Measurements from ENCODE around the gene FASTKD3. TPM values are rescaled to one million over a fixed set of nuclear protein-coding genes. Genes with fewer than 3 reads are reported as not detected.
A peak's percentile ranks its signal among the peaks of the same experiment; 100 is the strongest.

The FASTKD3 gene
- total and polyA plus RNA-seq, 2 of the 4 experiments (the other 2 are of a cell fraction) = 8.4 to 12.7 TPM

GRCh38 chr5:7851617-7852289, 17.1 kb downstream of the FASTKD3 start:
- WGBS, 2 experiments (ENCODE audit: extremely low coverage in 2 of 2, insufficient read length in 1 of 2) = 64% methylated on average over 2 of the region's 8 CpGs; no CpG with 5 or more reads in 1 of the 2 experiments
- CTCF ChIA-PET = no interaction called here
- no peak for TF ChIP-seq CHD1 (IDR thresholded peaks at IDR 0.05; ENCODE audit: low read depth, low read length)

More at GRCh38 chr5:7851617-7852289, 17.1 kb downstream of the FASTKD3 start:
- in situ Hi-C loops (cut with MboI; ENCODE audit: low sequenced_read_pairs) (no loop called here), dilution Hi-C loops (cut with HindIII; ENCODE audit: low sequenced_read_pairs, unreplicated experiment) (no loop called here), intact Hi-C loops (cut with micrococcal nuclease) (no loop called here)
- no TSS peak for BruUV-seq (replicated peaks)
- Histone ChIP-seq H3K4ac (ENCODE audit: low read depth, low read length) (no peak overlapping the region), H3K36me3 (ENCODE audit: control insufficient read depth, insufficient read depth, low read length) (no peaks in the 10 kb centered on the region), H3K18ac (ENCODE audit: low read depth, low read length) (no peak overlapping the region), H3K9me1 (ENCODE audit: insufficient read depth, low read length) (no peaks in the 10 kb centered on the region), H3K9ac (ENCODE audit: low read depth, low read length) (no peak overlapping the region), H2BK5ac (ENCODE audit: low read depth, low read length, poor library complexity, severe bottlenecking) (no peak overlapping the region), H3K23ac (ENCODE audit: low read depth, low read length) (no peak overlapping the region), H3K79me1 (ENCODE audit: low read depth in 1 of 2, low read length in 2 of 2) (no peaks in the 10 kb centered on the region), H4K91ac (ENCODE audit: insufficient read depth, low read depth, low read length) (no peak overlapping the region), H2AK5ac (ENCODE audit: low read depth, low read length) (no peak overlapping the region), H2AFZ (replicated peaks; ENCODE audit: low read length, poor library complexity) (peak overlapping the region; percentile 23), H4K8ac (ENCODE audit: low read depth in 2 of 2, low read length in 2 of 2) (no peak overlapping the region), H3K27ac (ENCODE audit: insufficient read depth, low read length) (no peak overlapping the region), H2BK120ac (ENCODE audit: low read depth, low read length) (no peak overlapping the region), H3K9me3 (ENCODE audit: control insufficient read depth, insufficient read depth, low read length) (peaks cover 2% of the 10 kb centered on the region; the same call in 1 of the 2 replicates), H3K4me2 (ENCODE audit: low read depth, low read length) (no peak overlapping the region), H4K5ac (ENCODE audit: low read depth, low read length) (no peak overlapping the region), H2AK9ac (replicated peaks; ENCODE audit: low read depth, low read length, poor library complexity) (peak overlapping the region; percentile 37), H3K56ac (ENCODE audit: extremely low read depth, insufficient read depth, low read length) (no peak overlapping the region), H3K4me1 (ENCODE audit: control insufficient read depth, insufficient read depth, low read length) (no peaks in the 10 kb centered on the region), H2BK20ac (ENCODE audit: low read depth, low read length) (no peak overlapping the region), H3K4me3 (ENCODE audit: insufficient read depth, low read depth, low read length) (no peak overlapping the region), H3K14ac (replicated peaks; ENCODE audit: low read depth, low read length) (no peak overlapping the region), H4K20me1 (ENCODE audit: insufficient read depth, low read length) (no peaks in the 10 kb centered on the region), H2BK15ac (ENCODE audit: low read depth, low read length) (no peak overlapping the region), H3K27me3 (ENCODE audit: control insufficient read depth, insufficient read depth, low read length) (peaks cover 27% of the 10 kb centered on the region)
- no peak for DNase-seq
- POLR2A ChIA-PET (ENCODE audit: unreplicated experiment) = no interaction called here
- ATAC-seq (ENCODE audit: low read depth) = no peak

All from IMR-90 (cell line).